Measurements from ENCODE around the gene PTGFR.

The PTGFR gene

DNA sequence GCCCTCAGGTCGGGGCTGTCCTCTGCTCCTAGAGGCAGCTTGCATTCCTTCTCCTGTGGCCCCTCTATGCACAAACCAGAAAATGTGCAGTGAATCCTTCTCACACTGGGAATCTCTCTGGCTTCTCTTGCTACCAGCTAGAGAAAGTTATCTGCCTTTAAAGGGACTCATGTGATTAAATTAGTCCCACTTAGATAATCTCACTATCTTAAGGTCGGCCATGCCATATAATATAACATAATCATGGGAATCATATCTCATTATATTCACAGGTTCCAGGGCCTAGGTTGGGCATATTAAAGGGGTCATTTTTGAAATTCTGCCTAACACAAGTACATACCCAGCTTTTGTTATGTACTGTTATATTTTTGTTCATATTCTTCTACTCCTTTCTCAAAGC is 31.4 kb downstream of the PTGFR start:
- no peak for DNase-seq

DNA sequence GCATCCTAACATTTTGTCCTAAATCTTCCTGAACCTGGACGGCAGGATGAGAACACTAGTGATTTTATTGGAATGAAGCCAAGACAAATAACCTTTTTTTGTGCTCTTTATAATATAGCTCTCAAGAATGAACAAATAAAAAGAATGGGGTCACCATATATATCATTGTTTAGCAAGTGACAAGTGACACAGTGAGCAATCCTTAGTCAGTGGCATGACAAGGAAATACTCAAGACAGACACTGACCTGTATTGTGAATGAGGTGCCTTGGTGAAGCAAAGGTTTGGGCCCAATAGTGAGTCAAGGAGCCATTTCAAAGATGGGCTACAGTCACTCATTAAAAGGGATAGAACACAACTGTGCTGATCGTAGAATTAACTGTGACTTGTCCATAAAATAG is 35.7 kb downstream of the PTGFR start:
- no peak for DNase-seq

GRCh38 chr1:78527706-78528105 is 36.9 kb downstream of the PTGFR start:
- no peak for DNase-seq

GRCh38 chr1:78533527-78533926 is 42.8 kb downstream of the PTGFR start:
- no peak for DNase-seq

- DNase-seq, result no peak
These were observed 44.5 kb downstream of the PTGFR start for GRCh38 chr1:78535286-78535685.

GRCh38 chr1:78536427-78536826 is 45.7 kb downstream of the PTGFR start:
- no peak for DNase-seq

DNA sequence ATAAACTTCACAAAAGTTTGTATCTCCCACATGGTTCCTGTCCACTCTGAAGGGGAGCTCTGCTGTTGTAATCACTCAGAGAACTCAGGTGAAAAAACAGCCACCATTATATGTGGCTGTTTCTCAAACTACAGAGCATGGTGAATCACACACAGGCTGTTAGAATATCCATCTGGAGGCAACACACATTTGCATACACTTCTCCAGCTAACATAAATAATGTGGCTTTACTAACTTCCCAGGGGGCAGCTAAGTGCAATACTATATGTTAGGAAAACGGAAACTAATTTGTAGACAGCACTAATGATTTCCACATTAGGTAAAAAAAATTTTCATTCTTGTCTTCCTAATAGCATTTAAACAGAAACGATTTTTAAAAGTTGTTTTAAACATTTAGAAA is 49.3 kb downstream of the PTGFR start:
- no peak for DNase-seq

DNA sequence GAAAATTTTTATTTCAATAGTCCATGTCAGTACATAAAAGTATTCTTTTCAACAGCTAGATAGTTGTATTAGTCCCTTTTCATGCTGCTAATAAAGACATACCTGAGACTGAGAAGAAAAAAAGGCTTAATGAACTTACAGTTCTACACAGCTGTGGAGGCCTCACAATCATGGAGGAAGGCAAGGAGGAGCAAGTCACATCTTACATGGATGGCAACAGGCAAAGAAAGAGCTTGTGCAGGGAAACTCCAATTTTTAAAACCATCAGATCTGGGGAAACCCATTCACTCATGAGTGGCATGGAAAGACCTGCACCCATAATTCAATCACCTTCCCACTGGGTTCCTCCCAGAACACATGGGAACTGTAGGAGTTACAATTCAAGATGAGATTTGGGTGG is 50.7 kb downstream of the PTGFR start:
- no peak for DNase-seq

DNA sequence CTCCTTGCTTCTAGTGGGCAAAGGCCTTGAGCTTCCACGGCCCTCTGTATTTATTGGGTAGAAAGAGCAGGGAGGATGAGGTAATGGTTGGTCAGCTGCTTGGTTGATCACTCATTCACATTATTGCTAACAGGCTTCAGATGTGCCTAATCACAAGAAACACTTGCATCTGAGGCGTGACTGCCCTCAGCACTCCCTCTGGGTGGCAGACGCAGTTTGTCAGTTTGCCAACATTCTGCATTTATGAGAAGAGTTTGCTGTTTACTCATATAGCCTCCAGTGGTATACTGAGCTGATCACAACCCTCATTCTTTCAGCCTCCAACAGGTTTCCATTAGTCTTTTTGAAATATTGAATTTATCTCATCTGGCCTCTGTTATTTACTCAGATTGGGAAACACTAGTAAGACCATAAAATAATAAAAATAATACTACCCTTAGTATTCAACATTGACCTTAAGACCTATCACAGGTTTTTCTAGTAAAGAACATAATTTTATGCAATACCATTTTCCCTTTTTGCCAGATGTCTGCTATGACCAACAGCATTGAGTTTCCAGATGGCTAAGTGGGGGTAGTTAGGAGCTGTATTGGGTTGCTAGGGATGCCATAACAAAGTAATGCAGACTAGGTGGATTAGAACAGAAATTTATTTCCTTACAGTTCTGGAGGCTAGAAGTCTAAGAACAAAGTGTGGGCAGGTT is 53.3 kb downstream of the PTGFR start:
- DNase-seq, result no peak

- DNase-seq, result no peak
These were observed 56.3 kb downstream of the PTGFR start for GRCh38 chr1:78547081-78547480.

DNA sequence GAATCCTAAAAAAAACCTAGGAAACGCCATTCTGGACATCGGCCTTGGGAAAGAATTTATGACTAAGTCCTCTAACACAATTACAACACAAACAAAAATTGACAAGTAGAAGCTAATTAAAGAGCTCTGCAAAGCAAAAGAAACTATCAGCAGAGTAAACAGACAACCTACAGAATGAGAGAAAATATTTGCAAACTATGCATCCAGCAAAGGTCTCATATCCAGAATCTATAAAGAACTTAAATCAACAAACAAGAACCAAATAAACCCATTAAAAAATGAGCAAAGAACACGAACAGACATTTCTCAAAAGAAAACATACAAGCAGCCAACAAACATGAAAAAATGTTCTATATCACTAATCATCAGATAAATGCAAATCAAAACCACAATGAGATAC is 58.6 kb downstream of the PTGFR start:
- DNase-seq, result no peak

GRCh38 chr1:78549891-78550290 is 59.1 kb downstream of the PTGFR start:
- no peak for DNase-seq

DNA sequence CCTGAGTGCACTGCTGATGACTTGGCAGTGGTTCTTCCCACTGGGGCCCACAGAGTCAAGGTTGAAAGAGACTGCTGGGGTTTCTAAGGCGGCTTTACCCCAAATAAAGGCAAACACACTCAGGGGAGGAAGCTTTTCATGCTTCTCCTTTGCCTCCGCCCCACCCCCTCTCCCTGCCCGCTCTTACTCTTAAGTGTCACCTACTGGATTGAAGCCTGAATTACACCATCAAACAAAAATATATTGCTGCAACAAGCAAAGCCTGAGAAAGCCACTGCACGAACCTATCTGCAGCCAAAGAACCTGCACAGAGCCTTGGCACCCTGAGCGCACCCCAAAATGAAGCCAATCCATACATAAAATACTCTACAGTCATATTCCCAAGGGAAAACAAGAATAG is 63.1 kb downstream of the PTGFR start:
- peak; percentile 20 for DNase-seq

- DNase-seq, result no peak
These were observed 64.1 kb downstream of the PTGFR start for GRCh38 chr1:78554840-78555239.

GRCh38 chr1:78559680-78560079 is 68.9 kb downstream of the PTGFR start:
- DNase-seq, result no peak

- no peak for DNase-seq
These were observed 70.0 kb downstream of the PTGFR start for GRCh38 chr1:78560811-78561210.

- no peak for DNase-seq
These were observed 71.1 kb downstream of the PTGFR start for GRCh38 chr1:78561856-78562255.

GRCh38 chr1:78565393-78565792 is 74.6 kb downstream of the PTGFR start:
- DNase-seq, result no peak

DNA sequence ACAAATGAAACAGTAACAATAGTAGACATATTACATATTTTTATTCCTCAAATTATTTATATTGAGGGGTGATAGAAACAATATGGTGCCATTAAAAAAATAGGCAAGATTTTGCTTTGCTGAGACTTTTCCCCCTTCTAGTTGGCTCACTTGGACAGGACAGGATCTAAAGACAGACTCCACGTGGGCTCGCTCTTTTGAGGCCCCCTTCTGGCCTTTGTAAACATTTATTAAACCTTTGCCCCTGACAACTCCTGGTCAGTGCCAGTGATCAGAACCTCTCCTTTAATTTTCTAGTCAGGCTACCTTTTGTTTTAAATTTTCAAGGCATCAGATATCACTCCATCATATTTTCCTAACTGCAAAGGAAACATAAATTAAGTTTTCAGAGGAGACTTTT is 79.8 kb downstream of the PTGFR start:
- no peak for DNase-seq

GRCh38 chr1:78577257-78578100 is 86.7 kb downstream of the PTGFR start:
- DNase-seq, result no peak

GRCh38 chr1:78586572-78586971 is 95.8 kb downstream of the PTGFR start:
- no peak for DNase-seq

DNA sequence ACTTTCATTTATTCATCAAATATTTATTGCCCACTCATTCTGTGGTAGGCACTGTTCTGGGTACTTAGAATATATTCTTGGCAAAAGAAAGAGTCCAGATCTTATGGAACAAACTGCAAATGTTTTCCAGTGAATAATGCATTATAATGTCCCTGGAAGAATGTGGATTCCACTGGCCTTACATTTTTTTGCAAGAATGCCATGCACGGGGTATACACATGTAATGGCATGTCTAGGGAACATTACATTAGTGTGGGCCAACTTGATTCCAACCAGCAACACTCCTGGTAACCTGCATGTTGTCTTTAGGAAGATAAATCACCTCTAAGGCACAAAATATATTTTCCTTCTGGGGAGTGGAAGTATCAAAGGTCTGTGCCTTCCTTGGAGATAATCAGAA is 96.4 kb downstream of the PTGFR start:
- DNase-seq, result no peak
